RWPE2 (cell line): Measurements from ENCODE around the gene BRI3.

Experiments
- ATAC-seq: fragments of 200-7000 bp; cut with Tn5 transposase; 3 replicates; pipeline ENCODE4 v1.9.1; 2021; ENCODE audit warnings: low read depth
- DNase-seq: peaks from one replicate; pipeline ENCODE4 v3.0.0-alpha.2; 2020; ENCODE audit warnings: low spot score
- H3K27ac ChIP-seq: fragments of 450-650 bp; 2 replicates; pipeline ENCODE4 v1.5.1; 2017; ENCODE audit warnings: mild to moderate bottlenecking; ENCODE audit not compliant: poor library complexity, severe bottlenecking
- H3K27me3 ChIP-seq: fragments of 250-450 bp; sonication (Bioruptor Pico); 2 replicates; pipeline ENCODE4 v1.5.1; 2021; ENCODE audit warnings: mild to moderate bottlenecking, moderate library complexity; ENCODE audit not compliant: insufficient read depth, poor library complexity, severe bottlenecking
- H3K36me3 ChIP-seq: fragments of 250-450 bp; sonication (Bioruptor Pico); 2 replicates; pipeline ENCODE4 v1.5.1; 2020; ENCODE audit warnings: low read depth, mild to moderate bottlenecking, moderate library complexity
- H3K4me1 ChIP-seq: fragments of 250-450 bp; sonication (Bioruptor Pico); 2 replicates; pipeline ENCODE4 v1.5.1; 2021; ENCODE audit warnings: mild to moderate bottlenecking, moderate library complexity; ENCODE audit not compliant: insufficient read depth, poor library complexity, severe bottlenecking
- H3K4me3 ChIP-seq: fragments of 250-450 bp; sonication (Bioruptor Pico); 2 replicates; pipeline ENCODE4 v1.5.1; 2021; ENCODE audit warnings: mild to moderate bottlenecking, moderate library complexity; ENCODE audit not compliant: severe bottlenecking
- H3K9me3 ChIP-seq: fragments of 250-450 bp; sonication (Bioruptor Pico); 2 replicates; pipeline ENCODE4 v1.5.1; 2021; ENCODE audit warnings: mild to moderate bottlenecking, moderate library complexity; ENCODE audit not compliant: severe bottlenecking
- CTCF ChIP-seq: fragments of 450-650 bp; IDR thresholded peaks from one replicate; pipeline ENCODE4 v1.5.1; 2017; ENCODE audit warnings: mild to moderate bottlenecking, moderate library complexity; ENCODE audit not compliant: poor library complexity, severe bottlenecking

Gene BRI3

GRCh38 chr7:98303906-98304305 is 22.4 kb downstream of the BRI3 start:
- ATAC-seq (no peak), DNase-seq (no peak)
- TF ChIP-seq CTCF, result no peak
- H3K4me1 ChIP-seq, result no peaks in the 10 kb centered on the region
- peaks cover 83% of the 10 kb centered on the region for H3K36me3 ChIP-seq
- H3K9me3 ChIP-seq, result no peaks in the 10 kb centered on the region
- no peak overlapping the region for H3K4me3 ChIP-seq
- no peaks in the 10 kb centered on the region for H3K27me3 ChIP-seq
- no peak overlapping the region for H3K27ac ChIP-seq

- Histone ChIP-seq H3K27ac (no peak overlapping the region), H3K9me3 (no peaks in the 10 kb centered on the region), H3K4me1 (no peaks in the 10 kb centered on the region), H3K4me3 (no peak overlapping the region), H3K36me3 (peaks cover 90% of the 10 kb centered on the region), H3K27me3 (no peaks in the 10 kb centered on the region)
- no peak for ATAC-seq
- no peak for TF ChIP-seq CTCF
- no peak for DNase-seq
Observed at GRCh38 chr7:98305951-98306535, 24.6 kb downstream of the BRI3 start.

- Histone ChIP-seq H3K4me1 (no peaks in the 10 kb centered on the region), H3K27me3 (no peaks in the 10 kb centered on the region), H3K9me3 (no peaks in the 10 kb centered on the region), H3K4me3 (no peak overlapping the region), H3K27ac (no peak overlapping the region), H3K36me3 (peaks cover 89% of the 10 kb centered on the region)
- DNase-seq (no peak), ATAC-seq (no peak)
- no peak for TF ChIP-seq CTCF
Observed at GRCh38 chr7:98307971-98308466, 26.5 kb downstream of the BRI3 start.

DNA sequence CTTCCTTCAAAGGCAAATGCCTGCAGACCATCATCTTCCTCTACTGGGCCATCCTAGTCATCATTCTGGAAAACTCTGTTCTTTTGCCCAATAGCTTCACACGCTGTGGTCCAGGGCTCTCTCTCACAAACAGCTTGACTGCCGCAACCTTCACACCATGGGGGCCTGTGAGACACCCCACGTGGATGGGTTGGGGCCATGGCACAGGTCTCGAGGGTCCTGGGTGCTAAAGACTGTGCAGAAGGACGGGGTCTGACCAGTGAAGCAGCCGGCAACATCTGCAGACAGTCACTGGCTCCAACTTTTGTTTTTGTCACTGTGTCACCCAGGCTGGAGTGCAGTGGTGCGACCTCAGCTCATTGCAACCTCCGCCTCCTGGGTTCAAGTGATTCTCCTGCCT is 28.1 kb downstream of the BRI3 start:
- peaks cover 87% of the 10 kb centered on the region for H3K36me3 ChIP-seq
- ATAC-seq, result no peak
- no peaks in the 10 kb centered on the region for H3K4me1 ChIP-seq
- no peak for DNase-seq
- no peak overlapping the region for H3K4me3 ChIP-seq
- no peaks in the 10 kb centered on the region for H3K9me3 ChIP-seq
- H3K27me3 ChIP-seq, result no peaks in the 10 kb centered on the region
- TF ChIP-seq CTCF, result no peak
- no peak overlapping the region for H3K27ac ChIP-seq

DNA sequence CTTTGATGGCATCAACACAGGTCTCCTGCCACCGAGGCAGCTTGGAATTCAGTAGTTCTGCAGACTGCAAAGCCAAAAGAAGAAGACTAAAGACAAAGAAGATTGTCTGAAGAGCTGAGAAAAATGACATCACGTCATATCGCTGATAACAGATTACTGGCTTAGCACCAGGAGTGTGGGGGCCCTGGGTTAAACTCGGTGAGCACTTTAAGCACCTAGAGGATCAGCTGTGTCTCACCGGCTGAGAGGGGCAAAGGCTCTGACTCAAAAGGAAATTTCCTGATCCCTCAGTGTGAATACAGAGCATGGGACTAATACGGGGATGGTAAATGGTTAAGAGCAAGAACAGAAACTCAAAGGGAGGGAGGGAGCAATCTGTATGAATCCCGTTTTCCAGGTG is 30.7 kb downstream of the BRI3 start:
- no peaks in the 10 kb centered on the region for H3K4me1 ChIP-seq
- H3K4me3 ChIP-seq, result no peak overlapping the region
- H3K27ac ChIP-seq, result no peak overlapping the region
- no peaks in the 10 kb centered on the region for H3K27me3 ChIP-seq
- peaks cover 89% of the 10 kb centered on the region for H3K36me3 ChIP-seq
- H3K9me3 ChIP-seq, result no peaks in the 10 kb centered on the region
- no peak for DNase-seq
- TF ChIP-seq CTCF, result no peak
- ATAC-seq, result no peak
